NCI-H526 (cell line): ENCODE results near the gene CACNA1F.
A peak's percentile ranks its signal among the peaks of the same experiment; 100 is the strongest.

Experiments used
- DNase-seq, 2 experiments: peaks; one replicate each; lab custom pipeline; 2025; lab: John Stamatoyannopoulos, UW

Gene CACNA1F

DNA sequence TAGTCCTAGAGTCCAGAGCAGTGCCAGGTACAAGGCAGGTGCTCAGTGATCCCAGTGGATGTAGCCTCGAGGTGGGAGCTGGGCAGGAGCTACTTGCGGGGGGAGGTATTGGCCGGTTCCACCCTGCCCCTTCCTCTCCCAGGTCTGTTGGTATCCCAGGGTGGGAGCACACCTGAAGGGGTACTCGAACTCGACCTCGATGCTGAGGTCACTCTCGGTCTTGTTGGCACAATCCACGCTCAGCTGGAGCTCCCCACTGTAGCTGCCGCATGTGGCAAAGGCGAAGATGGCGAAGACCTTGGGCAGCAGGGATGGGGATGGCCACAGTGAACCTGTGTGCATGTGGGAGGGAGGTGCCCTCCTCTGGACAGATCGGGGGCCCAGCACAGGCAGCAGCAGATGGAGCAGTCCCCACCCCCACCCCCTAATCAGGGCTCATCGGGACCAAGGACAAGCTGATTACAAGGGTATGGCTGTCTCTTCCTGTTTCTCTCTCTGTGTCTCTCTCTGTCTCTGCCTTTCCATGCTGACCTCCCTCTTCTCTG lies 35.5 kb downstream of the CACNA1F start:
- DNase-seq, result no peak

DNA sequence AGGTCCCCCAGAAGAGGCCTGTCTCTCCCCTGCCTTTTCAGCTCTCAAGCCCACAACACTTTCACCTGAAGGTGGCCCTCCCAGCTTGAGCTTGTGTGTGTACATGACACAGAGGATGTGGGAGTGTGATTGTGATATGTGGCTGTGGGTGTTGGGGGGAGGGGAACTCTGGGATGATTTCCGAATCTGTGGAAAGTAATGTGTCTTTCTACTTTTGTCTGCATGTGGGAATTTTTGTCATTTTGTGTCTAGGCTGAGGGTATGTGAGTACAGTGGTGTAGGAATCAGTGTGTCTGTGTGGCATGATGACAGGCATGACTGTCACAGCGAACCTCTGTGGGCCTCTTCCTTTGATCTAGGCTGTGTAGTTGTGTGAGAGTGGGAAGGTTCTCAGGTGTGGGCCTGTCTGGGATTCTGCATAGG lies 39.6 kb downstream of the CACNA1F start:
- DNase-seq, result no peak

DNA sequence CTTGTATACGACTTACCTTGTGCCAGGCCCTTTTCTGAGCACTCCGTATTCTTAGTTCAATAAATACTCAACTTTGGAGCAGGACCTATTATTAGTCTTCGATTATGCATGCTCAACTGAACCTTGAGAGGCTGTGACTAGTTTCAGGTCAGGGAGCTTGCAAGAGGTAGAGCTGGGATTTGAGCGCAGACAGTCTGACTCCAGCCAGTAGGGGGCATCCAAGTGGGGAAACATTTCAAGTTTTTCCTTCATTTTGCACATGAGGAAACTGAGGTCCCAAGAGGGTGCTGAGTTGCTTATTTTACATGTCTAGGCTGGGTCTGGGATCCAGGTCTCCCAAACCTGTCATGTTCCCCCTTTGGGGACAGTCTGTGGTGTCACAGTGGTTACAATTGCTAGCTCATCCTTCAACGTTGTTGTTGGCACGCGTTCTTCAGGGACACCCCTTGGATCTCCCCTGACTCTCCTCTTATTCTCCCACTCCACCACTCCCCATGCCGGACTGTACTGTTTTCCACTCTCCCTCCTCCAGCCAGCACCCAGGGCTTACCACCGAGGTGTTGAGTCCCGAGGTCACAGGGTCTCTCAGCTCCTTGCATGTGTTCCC lies 40.3 kb downstream of the CACNA1F start:
- peak in 1 of 2 experiments; percentile 45 for DNase-seq

DNA sequence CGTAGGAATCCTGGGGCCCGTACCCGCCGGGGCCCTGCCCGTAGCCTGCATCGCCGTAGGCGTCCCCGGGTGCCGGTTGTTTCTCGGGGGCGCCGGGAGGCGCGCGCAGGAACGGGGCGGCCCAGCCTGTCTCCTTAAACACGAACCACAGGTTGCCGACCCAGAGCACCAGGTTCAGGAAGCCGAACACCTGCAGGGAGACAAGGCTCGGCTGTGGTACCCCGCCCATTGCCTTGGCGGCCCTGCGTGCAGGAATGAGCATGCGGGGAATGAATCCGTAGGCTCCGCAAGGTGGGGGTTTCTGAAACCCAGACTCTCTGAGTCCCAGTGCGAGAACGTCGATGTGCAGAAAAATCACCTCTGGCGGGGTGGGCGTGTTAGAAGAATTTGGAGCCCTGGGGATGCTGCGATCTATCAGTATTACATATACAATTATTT lies 41.5 kb downstream of the CACNA1F start:
- peak in 1 of 2 experiments; percentile 76 for DNase-seq

DNA sequence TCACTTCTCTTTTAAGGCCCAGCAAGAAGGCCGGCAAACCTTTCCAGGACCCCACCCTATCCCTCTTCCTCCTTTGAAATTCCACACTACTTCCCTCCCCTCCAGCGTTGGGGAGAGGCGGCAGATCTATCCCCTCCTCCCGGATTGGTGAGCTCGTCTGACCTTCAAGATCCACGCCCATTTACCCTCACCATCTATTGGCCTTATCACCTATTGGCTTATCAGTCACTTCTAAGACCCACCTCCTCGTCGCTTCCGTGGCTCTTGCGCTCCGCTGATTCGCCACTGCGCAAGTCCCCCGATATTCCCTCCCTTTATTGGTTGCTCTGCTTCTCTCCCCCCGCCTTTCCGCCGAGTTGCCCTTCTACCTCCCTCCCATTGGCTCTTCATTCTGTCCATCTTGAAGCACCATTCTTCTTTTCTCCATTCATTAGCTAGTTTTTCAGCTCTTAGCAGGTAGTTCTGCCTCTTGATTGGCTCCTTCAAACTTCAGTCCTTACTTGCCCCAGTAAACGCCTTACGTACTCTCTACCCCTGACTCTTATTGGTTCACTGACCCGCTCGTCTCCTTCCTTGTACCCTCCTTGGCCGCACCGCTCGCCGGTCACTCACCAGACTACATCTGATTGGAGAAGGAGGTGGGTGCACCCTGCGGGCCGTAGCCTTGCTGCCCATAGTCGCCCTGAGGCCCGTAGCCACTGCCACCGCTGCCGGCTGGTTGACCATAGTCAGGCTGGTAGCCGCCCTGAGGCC lies 42.1 kb downstream of the CACNA1F start:
- peak; percentile 99 for DNase-seq

DNA sequence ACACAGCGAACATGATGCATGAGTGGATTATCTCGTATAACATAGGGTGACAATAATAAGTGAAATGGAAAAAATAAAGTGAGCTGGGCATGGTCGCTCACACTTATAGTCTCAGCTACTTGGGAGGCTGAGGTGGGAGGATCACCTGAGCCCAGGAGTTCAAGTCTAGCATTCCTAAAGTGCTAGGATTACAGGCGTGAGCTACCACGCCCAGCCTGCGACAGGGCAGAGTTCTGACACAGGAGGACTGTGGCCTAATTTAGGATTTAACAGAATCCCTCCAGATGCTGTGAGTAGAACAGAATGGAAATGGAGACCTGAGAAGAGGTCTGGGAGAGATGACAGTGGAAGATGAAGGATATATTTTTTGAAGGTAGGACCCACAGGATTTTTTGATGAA lies 43.5 kb downstream of the CACNA1F start:
- DNase-seq, result no peak

DNA sequence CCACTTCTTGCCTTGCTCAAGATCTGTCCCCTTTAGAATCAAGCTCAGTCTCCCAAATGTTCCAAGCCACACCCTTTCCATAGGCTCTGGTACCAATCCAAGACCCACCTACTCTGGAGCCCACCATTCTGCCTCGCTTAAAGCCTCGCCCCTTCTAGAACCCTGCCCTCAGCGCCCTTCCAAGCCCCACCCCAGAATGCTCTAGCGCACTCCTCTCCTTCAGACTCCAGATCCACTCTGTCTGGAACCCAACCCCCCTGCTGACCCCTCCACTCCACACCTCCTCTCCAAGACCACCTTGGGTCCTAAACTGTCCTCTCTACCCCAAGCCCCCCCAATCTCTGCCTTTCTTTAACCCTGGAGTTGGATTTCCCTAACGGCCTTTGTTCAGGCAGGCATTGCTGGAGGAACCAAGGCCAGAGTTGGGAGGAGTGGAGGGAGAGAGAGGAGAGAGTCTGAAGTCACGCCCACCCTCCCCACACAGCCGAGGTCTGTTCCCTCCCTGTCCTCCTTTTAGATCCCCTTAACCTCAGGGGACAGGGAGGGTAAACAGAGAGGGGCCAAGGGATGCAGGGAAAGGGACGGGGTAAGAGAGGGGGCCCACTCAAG lies 44.6 kb downstream of the CACNA1F start:
- no peak for DNase-seq

DNA sequence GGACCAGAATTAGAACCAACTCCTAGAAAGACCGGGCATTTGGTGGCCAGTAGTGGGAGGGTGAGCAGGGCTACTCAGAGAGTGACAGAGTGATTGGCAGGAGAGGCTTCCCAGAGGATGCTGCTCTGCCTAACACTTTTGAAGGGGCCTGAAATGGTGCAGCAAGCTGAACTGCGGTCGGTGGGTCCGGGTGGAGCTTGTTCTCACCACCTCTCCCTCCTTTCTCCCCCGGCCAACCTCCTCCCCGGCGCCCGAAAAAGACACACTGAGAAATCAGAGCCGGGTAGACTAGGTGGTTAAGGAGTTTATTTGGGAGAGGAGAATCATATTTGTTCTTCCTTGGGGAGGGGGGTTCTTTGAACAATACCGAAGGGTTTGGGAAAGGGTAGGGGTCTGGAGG lies 45.6 kb downstream of the CACNA1F start:
- DNase-seq, result no peak

DNA sequence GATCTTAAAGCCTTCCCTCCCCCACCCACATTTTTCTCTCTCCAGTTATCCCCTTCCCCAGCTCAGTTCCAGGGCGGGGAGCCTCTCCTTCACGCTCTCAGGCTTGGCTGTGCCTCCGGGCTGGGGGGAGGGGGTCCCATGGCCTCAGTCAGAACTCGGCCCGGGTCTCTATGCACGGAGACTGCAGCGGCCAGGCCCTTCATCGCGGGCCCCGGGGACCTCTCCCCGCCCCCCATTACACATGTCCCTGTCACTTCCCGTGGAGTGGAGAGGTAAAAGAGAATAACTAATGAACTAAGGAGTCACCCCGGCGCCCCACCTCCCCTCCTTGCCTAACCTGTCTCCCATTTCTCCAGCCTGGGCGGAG lies 46.1 kb downstream of the CACNA1F start:
- peak in 1 of 2 experiments; percentile 40 for DNase-seq

DNA sequence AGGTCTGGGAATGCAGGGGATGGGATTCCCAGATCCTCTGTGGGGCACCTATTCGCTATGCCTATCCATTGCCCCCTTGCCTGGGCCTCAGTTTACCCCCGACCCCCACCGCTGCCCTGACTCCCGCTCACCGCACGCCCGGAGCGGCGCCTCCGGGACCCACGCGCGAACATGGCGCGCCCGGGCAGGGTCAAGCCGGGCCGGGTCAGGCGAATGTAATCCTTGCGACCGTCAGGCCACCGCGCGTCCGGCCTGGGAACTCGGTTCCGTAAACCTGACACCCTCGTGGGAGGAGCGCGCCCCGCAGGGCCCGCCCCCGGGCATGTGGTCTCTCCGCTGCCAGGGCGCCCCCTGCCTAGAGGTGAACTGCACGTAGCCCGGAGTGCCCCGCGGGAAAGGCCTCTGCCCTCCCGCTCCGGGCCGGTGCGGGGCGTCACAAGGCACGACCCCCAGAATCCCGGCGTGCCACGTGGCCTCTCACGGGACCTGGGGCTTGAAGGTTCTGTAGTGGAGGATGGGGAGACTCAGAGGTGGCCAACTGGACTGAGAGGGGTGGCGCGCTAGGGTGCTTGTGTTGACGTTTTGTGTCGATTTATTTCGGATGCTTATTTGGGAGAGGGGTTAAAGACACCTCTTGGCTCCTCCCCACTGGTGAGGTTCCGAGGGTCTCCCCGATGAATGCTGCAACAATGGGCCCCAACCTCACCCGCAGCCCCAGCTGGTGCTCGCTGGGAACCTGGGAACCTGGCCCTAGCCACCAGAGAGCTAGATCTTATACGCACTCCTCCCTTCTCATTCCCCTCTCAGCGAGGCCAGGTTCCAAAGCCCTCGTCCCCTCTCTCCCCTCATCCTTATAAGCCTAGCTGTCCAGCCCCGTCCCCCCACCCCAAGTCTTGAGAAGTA lies 46.8 kb downstream of the CACNA1F start, which contains the start of gene PRICKLE3:
Gene PRICKLE3, minus strand, starts transcription at position 249 of the 903 bp plus-strand sequence. Its CDS starts 76 bp downstream, at position 173.
- DNase-seq, result peak; percentile 44 to 84

DNA sequence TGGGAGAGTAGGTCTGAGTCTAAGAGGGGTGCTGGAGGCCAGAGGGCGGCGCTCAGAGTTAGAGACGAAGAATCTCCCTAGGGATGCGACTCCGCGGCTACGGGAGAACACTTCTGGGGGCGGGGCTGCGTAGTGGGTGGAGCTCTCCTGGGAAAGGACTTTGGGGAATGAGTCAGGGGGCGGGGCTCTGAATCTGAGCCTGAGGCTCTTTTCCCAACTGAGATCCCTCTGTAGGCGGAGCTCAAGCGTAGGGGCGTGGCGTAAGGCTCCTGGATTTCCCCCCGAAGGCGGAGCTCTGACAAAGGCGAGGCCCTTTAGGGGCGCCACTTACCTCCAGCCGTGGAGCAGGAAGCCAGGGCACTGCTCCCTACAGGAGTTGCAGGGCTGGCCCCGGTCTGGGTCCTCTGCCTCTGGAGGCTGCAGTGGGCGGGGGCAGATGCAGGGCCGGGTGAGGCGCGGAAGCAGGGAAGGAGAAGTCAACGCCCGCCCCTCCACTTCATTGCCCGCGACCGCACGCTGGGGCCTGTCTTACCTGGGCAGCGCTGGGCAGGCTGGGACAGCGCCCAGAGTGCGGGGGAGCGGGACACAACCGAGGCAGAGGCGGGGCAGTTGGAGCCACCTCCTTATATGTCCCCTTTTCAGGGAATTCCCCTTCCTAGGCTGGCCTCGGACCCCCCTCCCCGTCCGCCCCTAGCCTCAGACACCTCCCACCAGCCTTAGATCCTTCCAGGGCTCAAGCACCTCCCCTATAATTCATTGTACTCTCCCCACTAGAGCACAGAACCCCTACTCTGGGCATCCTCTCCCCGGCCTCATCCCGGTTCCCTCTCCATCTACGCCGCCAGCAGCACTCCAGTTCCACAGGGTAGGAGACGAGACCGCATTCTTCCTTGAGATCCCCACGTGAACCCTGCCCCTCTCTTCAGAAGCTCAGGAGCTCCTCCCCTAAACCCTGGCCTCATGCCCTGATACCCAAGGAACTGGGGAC lies 48.6 kb downstream of the CACNA1F start:
- peak; percentile 78 to 97 for DNase-seq

DNA sequence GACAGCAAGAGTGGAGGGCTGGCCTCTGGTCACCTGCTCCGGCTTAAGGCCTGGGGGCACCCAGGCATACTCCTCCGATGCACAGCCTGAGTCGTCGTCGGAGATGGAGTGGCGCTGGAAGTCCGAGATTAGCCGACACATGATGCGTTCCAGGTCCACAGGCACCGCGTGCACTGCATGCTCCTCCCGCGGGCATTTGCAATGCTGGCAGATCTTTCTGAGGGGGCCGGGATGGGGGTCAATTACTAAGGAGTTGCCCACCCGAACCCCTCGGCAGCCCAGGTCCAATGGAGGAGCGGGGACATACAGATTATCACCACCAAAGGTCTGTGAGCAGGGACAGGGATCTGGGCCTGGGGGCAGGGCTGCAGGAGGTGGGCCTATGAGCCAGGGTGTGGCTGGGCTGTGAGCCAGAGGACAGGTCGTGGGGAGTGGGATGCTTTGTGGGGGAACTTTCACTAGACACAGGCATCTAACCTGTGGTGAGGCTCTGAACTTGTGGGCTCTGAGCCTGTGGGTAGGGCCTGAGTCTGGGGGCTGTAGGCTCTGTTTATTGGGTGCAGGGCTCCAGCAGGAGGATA lies 49.3 kb downstream of the CACNA1F start:
- DNase-seq, result peak in 1 of 2 experiments; percentile 52

DNA sequence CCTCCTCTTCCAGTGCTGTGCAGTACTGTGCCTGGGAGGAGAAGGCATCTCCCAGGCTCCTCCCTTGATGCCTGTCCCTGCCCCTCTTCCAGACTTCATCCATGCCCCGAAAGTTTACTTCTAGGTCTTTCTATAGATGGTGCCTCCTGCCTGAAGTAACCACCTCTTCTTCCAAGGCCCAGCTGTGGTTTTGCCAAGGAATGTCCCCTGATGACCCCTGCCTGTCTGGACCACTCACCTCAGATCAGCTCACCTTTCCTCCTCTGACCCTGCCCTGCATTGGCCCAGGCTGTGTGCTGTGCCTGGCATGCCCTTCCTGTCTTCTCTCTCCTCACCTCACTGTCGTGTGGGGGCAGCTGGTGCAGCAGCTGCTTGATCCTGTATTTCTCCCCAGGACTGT lies 53.8 kb downstream of the CACNA1F start:
- no peak for DNase-seq

DNA sequence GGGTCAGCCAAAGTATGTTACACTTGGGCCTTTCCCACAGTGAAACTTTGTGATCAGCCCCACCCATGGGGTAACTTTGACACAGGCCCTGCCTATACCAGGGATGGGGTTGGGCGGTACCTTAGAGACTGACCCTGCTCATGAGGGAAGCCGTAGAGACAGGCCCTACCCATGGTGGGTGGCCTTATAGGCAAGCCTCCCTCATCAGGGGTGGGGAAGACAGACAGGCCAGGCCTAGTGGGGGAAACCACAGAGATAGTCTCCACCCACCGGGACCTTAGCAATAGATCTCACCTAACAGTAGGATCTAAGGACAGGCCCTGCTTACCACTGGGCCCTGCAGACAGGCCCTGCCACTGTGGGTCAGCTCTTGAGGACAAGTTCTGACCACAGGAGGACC lies 54.6 kb downstream of the CACNA1F start:
- no peak for DNase-seq

DNA sequence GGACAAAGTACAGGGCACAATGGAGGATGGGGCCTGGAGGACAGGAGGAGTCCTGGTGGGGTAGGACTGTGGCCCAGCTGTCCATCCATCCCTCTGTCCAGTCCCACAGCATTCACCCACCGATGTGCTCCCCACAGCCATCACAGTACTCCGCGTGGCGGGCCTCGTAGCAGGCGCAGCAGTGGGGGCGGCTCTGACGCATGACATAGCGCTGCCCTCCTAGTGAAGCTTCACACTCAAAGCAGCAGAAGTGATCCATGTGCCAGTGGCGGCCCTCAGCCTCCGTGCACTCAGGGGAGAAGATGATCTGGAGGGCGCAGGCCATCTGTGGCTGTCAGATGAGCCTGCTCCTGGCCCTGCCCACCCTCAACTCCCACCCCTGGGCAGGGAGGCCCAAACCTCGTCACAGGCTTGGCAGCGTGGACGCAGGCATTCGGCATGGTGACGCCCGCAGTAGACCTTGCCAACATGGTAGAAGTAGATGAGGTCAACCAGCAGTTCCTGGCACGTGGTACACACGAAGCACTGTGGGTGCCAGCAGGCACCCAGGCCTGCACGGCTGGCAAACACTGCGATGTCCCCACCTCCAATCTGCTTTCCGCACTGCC lies 55.2 kb downstream of the CACNA1F start:
- no peak for DNase-seq

DNA sequence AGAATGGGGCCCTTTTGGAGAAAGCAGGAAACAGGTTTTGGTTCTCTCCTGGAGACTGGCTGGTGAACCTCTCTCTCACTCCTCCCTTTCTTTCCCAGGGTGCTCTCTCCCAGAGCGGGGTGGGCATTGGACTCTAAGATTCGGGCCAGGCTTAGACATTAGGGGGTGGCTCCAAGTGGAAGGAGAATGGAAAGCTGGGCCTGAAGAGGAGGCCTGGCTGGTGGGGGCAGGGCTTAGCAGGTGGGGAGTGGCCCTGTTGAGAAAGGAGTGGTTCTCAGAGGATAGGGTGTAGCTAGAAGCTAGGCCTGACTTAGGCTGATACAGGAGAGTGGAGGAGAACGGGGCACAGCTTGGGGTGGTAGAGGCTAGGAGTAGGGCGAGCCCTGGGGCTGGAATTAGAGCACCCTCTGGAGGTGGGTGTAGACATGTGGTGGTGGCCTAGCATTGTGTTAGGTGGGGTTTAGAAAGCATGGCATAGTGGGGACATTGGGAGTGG lies 55.8 kb downstream of the CACNA1F start:
- no peak for DNase-seq

DNA sequence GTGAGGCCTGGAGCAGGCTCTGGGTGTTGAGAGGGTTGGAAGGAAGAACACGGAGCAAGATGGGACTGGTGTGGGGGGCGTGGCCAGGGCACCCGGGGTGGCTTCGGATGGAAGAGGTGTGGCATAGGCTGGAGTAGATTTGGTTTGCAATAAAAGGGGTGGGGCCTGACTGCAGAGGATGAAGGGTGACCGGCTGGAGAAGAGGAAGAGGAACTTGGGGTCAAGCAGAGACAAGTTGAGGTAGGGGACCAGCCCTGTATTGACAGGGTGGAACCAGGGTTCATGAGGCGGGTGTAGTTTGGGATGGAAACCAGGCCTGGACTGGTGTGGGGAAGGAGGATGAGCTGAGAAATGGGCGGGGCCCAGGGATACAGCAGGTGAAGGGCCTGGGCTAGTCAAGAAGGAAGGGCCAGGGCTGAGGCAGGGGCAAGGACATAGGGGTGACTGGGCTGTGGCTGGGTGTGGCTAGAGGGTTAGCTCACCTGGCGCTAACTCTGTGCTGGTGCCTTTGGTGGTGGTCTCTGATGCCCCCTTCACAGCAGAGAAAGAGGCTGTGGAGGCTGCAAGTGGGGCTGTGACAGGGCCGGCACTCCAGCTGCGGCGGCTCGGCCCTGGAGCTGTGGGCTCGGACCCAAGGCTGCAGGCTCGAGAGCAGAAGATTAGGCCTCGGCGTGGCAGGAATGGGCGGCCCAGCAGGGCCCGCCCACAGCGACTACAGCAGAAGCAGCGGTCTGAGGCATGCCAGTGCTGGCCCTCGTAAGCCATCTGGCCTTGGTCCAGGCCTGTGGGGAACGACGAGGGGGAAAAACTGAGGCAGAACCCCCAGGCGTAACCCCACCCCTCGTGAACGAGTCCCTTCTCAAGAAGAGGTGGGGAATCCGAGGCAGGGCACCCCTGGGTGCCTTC lies 56.5 kb downstream of the CACNA1F start:
- no peak for DNase-seq
